ENCODE measurements around the gene S100A10.

Gene S100A10

DNA sequence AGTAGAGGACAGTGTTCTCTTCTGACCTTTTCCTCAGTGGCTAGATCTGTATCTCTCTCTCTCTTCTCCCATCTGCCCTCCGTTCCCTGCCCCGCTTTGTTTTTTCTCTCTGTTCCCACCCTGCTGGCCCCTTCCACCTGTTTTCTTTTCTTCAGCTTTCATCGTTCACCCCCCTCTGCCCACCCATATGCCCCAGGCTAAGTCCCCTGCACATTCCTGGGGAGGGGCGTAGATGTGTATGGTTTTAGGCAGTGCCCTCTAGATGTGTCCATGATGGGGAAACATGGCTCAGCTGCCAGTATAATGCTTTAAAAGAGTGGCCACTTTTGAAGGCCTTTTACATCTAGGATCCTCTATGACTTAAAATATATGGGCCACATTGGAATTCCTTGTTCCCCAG is 29.6 kb upstream of the S100A10 start:
- Mint-ChIP-seq H3K4me1 (no peaks in the 10 kb centered on the region), H3K27me3 (no peaks in the 10 kb centered on the region), H3K36me3 (ENCODE audit: low read depth) (no peaks in the 10 kb centered on the region), H3K9me3 (no peaks in the 10 kb centered on the region), H3K27ac (no peak overlapping the region), H3K4me3 (no peak overlapping the region)
- no peak for DNase-seq
- ATAC-seq, result no peak

DNA sequence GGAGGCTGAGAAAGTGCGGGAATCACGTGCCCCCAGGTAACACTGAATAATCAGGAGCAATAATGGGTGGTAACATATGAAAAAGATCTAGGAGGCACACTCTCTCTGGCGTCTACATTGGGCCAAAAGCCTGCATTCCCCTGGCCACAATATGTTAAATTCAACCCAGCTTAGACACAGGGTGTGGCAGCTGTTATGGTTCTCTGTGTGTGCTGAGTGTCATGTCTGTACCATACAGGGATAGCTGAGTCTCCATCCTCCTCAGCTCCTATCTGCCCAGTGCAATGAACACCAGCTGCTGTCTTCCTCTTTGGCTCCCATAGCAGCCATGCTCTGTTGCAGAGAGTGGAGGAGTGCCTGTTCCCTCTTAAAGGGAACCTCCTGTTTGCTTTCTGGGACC is 28.8 kb upstream of the S100A10 start:
- Mint-ChIP-seq H3K9me3 (no peaks in the 10 kb centered on the region), H3K4me1 (no peaks in the 10 kb centered on the region), H3K27ac (no peak overlapping the region), H3K4me3 (no peak overlapping the region), H3K36me3 (ENCODE audit: low read depth) (no peaks in the 10 kb centered on the region), H3K27me3 (no peaks in the 10 kb centered on the region)
- DNase-seq (no peak), ATAC-seq (no peak)

DNA sequence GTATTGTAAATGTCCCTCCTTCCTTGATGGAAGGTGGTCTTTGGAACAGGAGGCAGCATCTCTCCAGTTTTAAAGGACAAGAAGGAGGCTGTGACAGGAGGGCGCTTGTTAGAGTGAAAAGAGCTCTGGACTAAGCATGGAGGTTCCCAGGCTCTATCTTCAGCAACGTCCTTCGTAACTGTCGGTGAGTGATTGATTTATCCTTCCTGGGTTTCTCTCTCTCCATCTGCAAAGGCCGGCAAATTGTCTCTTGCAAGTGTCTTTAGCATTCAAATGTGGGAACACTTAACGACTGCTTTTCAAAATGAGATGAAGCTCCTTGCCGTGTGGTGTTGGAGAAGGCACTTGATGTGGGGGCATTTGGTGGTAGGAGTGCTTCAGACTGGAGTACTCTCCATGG is 27.9 kb upstream of the S100A10 start:
- Mint-ChIP-seq H3K4me3 (no peak overlapping the region), H3K9me3 (no peaks in the 10 kb centered on the region), H3K27me3 (no peaks in the 10 kb centered on the region), H3K36me3 (ENCODE audit: low read depth) (no peaks in the 10 kb centered on the region), H3K4me1 (no peaks in the 10 kb centered on the region), H3K27ac (no peak overlapping the region)
- no peak for ATAC-seq
- DNase-seq, result no peak

DNA sequence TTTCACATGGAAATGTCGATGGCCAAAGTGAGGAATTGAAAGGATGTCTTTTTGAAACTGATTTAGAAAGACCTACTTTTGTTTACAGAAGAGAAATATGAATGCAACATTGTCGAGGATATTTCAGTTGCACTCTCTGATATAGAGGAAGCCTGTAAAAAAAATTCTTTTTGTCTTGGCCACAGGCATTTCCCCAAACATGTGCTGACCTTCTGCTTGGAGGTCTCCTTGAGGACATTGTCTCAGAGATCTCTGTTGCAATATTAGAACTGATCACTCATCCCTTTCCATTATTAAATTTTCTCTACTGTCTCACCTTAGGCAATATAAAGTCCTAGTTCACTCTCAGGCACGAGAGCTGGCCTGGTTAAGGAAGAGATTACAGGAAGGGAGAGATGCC is 27.2 kb upstream of the S100A10 start:
- ATAC-seq, result no peak
- no peaks in the 10 kb centered on the region for H3K36me3 Mint-ChIP-seq (ENCODE audit: low read depth)

DNA sequence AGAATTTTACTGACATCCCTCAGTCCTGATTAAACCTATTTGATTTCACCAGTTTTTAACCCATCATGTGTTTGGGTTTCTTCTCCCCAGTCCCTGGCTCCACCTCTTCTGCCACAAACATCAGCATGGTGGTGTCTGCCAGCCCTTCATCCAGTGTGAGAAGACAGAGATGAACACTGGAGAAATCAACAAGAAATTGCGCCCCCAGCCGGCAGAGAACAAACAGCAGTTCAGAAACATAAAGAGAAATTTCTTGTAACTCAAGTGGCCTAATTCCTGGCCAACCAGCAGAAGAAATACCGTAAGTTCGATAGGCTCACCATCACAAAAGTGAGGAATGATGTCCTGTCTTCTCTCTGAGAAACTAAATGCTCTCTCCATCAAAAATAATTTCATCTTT is 24.9 kb upstream of the S100A10 start:
- DNase-seq (peak; percentile 42), ATAC-seq (no peak)
- H3K27me3 Mint-ChIP-seq, result peaks cover 3% of the 10 kb centered on the region
- H3K9me3 Mint-ChIP-seq, result no peaks in the 10 kb centered on the region
- no peaks in the 10 kb centered on the region for H3K36me3 Mint-ChIP-seq (ENCODE audit: low read depth)
- no peak overlapping the region for H3K27ac Mint-ChIP-seq
- H3K4me3 Mint-ChIP-seq, result no peak overlapping the region
- no peaks in the 10 kb centered on the region for H3K4me1 Mint-ChIP-seq

More for the DNA sequence above, 27.2 kb upstream of the S100A10 start:
- DNase-seq, result no peak
- Mint-ChIP-seq H3K4me1 (no peaks in the 10 kb centered on the region), H3K27ac (no peak overlapping the region), H3K4me3 (no peak overlapping the region), H3K9me3 (no peaks in the 10 kb centered on the region), H3K27me3 (no peaks in the 10 kb centered on the region)

DNA sequence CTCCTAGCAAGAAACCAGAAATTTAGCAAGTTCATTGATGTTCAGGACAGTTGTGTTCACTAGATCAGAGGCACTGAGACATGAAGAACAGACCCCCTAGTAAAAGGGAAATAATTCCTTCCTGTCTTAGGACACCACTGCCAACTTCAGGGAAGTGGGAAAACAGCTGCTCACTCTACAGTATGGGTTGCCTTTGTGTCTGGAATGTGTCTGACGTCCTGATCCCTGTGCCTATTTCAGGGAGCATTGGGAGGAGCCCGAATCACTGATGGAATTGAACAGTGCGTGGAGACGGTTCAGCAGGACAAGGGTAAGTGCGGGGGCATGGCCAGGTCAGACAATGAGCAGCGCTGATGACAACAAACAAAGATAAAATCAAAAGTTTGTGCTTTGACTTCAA is 22.1 kb upstream of the S100A10 start:
- Mint-ChIP-seq H3K9me3 (no peaks in the 10 kb centered on the region), H3K27me3 (peaks cover 5% of the 10 kb centered on the region), H3K27ac (no peak overlapping the region), H3K36me3 (ENCODE audit: low read depth) (no peaks in the 10 kb centered on the region), H3K4me3 (no peak overlapping the region), H3K4me1 (no peaks in the 10 kb centered on the region)
- ATAC-seq (no peak), DNase-seq (no peak)

DNA sequence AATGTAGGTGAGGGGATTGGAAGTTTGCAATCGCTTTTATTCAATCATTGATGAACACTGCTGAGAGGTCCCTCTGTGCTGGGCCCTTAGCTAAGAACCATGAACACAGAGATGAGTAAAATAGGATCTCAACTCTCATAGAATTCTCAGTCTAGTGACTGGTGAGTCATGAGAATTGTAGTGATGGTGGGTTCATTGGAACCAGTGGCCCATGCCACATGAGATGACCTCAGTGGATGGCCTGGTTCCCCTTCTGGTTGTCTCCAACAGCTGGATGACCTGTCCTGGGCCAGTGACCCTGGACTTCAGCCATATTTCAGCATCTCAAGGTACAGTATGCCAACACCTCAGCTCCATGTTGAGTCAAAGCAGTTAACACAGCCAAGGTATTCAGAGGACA is 21.3 kb upstream of the S100A10 start:
- Mint-ChIP-seq H3K4me3 (no peak overlapping the region), H3K4me1 (no peaks in the 10 kb centered on the region), H3K27ac (no peak overlapping the region), H3K9me3 (no peaks in the 10 kb centered on the region), H3K36me3 (ENCODE audit: low read depth) (no peaks in the 10 kb centered on the region), H3K27me3 (peaks cover 5% of the 10 kb centered on the region)
- ATAC-seq (no peak), DNase-seq (no peak)

DNA sequence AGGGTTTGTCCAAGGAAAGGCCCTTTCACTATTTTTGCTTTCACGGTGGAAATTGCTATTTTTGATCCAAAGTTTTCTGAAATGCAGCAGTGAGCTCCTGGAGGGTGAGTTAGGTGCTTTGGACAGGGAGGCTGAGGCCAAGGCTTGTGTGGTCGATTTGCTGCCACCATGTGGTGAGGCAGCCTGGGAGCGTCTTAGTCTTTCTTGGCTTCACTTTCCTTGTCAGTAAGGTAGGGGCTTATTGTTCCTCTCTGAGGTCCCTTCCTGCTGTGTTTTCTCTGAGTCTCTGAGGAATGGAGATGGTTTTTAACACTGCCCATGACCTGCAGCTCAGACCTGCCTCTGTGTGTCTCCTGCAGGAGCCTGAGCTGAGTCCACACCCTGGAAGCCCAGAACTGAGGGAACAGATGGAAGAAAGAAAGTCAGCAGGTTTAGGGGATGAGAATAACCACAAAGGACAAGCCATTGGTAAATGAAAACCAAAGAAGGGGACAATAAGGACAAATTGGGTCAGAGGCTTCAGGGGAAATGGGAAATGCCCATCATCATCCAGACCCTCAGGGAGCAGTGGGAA is 20.1 kb upstream of the S100A10 start:
- H3K4me3 Mint-ChIP-seq, result no peak overlapping the region
- no peaks in the 10 kb centered on the region for H3K36me3 Mint-ChIP-seq (ENCODE audit: low read depth)
- DNase-seq (peak; percentile 45), ATAC-seq (no peak)
- H3K27me3 Mint-ChIP-seq, result peaks cover 9% of the 10 kb centered on the region
- H3K27ac Mint-ChIP-seq, result no peak overlapping the region
- no peaks in the 10 kb centered on the region for H3K4me1 Mint-ChIP-seq
- H3K9me3 Mint-ChIP-seq, result no peaks in the 10 kb centered on the region

DNA sequence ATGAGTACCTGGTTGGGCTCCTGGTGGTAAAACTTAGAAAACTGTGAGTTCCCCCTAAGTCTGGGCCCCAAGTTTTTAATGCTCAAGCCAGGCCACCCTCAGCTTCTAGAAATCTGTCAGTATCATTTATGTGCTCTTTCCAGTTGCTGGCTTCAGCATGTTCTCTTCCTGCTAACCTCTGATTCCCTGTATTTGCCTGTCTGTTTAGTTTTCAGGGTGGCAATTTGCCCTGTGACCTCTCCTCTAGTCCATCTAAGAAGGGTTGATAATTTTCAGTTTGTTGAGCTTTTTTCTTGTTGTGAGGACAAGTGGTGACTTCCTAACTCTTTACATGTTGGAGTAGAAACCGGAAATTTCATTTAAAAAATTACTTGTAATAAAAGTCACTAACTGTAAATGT is 16.0 kb upstream of the S100A10 start:
- ATAC-seq, result no peak
- no peak overlapping the region for H3K27ac Mint-ChIP-seq
- peaks cover 7% of the 10 kb centered on the region for H3K4me1 Mint-ChIP-seq
- no peak for DNase-seq
- H3K4me3 Mint-ChIP-seq, result no peak overlapping the region
- H3K27me3 Mint-ChIP-seq, result peaks cover 13% of the 10 kb centered on the region
- H3K9me3 Mint-ChIP-seq, result no peaks in the 10 kb centered on the region
- H3K36me3 Mint-ChIP-seq (ENCODE audit: low read depth), result no peaks in the 10 kb centered on the region

DNA sequence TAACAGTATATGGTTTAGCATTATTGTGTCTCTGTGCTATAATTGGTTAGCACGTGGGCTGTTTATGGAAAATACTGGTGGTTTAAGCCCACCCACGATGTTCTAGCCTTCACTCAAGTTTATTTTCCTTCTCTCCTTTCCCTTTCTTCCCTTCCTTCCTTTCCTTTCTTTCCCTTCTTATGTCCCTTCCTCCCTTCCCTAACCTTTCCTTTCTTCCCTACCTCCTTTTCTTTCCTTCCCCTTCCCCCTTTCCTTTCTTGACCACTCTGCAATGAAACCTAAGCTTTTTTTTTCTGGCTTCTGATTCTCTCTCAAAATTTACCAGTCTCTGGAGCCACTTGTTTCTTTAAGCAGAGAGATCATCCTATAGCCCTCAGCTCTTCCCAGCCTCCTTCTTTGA is 13.4 kb upstream of the S100A10 start:
- Mint-ChIP-seq H3K36me3 (ENCODE audit: low read depth) (no peaks in the 10 kb centered on the region), H3K27ac (no peak overlapping the region), H3K4me3 (no peak overlapping the region), H3K27me3 (peaks cover 15% of the 10 kb centered on the region), H3K9me3 (no peaks in the 10 kb centered on the region), H3K4me1 (peaks cover 7% of the 10 kb centered on the region)
- DNase-seq, result no peak
- ATAC-seq, result no peak

DNA sequence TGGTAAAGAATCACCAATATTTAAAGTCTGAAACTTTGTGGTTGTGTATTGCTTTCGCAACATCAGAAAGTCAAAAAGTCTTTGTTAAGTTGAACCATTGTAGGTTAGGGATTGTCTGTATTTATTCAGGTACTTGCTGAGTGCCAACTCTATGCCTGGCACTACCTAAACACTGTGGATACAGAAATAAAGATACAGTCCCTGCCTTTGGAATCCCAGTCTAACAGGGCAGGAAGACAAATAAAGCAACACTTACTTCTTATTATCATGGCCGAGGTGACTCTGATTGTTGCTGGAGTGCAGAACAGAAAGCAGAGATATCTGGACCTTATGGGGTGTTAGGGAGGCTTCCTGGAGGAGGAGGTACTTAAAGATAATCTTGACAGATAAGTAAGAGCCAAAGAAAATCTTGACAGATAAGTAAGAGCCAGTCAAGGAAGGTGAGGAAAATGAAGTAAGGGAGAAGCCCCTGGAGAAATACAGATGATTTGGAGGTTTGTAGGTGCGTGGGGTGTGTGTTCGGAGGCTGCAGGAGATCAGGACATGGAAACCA is 11.8 kb upstream of the S100A10 start:
- no peak for DNase-seq
- Mint-ChIP-seq H3K4me1 (peaks cover 12% of the 10 kb centered on the region), H3K4me3 (no peak overlapping the region), H3K36me3 (ENCODE audit: low read depth) (no peaks in the 10 kb centered on the region), H3K27me3 (peaks cover 15% of the 10 kb centered on the region), H3K27ac (no peak overlapping the region), H3K9me3 (no peaks in the 10 kb centered on the region)
- no peak for ATAC-seq

DNA sequence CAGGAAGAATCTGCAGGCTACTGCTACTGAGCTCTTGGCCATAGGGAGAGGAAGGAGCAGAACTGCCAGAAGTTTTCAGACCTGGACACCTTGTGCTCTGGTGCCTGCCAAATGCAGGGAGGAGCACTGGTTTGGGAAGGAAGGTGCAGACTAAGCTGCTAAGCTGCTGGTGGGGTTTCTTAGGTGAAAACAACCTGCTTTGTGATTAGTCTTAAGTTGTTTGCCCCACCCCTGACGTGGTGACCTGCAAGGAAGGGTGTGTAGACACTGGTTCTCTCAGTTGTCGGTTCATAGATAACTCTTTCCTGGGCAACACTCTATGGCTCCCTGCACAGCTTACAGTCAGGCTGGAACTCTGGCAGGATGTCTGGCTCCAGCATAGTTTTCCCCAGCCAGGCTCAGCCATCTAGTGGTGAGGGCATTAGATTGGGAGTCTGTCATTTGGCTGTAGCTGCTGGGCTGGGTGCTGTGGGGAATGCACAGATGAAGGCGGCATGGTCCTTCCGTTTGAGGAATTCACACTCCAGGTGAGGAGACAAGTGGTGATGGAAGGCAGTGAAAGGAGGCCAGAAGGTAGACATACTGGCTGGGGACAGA is 10.3 kb upstream of the S100A10 start:
- H3K9me3 Mint-ChIP-seq, result no peaks in the 10 kb centered on the region
- peaks cover 12% of the 10 kb centered on the region for H3K27me3 Mint-ChIP-seq
- no peak for ATAC-seq
- peaks cover 12% of the 10 kb centered on the region for H3K4me1 Mint-ChIP-seq
- no peak overlapping the region for H3K4me3 Mint-ChIP-seq
- no peak for DNase-seq
- H3K36me3 Mint-ChIP-seq (ENCODE audit: low read depth), result no peaks in the 10 kb centered on the region
- H3K27ac Mint-ChIP-seq, result no peak overlapping the region

DNA sequence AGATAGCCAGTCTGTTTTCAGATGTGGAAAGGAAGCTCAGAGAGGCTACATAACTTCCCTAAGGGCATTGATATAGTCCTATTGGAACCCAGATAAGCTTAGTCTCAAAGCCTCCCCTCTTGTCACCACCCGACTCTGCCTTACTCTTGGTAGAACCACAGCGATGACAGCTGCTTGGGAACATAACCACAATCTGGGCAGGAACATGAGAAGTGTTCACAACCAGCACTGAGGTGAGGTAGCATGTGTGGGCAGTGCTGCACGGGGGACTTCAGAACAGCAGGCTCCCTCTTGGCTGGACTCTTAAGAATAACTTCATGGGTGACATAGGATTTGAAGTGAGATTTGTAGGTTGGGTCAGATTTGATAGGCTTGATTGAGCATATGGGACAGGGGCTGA is 9.3 kb upstream of the S100A10 start:
- ATAC-seq (no peak), DNase-seq (no peak)
- Mint-ChIP-seq H3K27me3 (peaks cover 12% of the 10 kb centered on the region), H3K4me3 (no peak overlapping the region), H3K27ac (no peak overlapping the region), H3K4me1 (peaks cover 12% of the 10 kb centered on the region), H3K9me3 (no peaks in the 10 kb centered on the region), H3K36me3 (ENCODE audit: low read depth) (no peaks in the 10 kb centered on the region)

DNA sequence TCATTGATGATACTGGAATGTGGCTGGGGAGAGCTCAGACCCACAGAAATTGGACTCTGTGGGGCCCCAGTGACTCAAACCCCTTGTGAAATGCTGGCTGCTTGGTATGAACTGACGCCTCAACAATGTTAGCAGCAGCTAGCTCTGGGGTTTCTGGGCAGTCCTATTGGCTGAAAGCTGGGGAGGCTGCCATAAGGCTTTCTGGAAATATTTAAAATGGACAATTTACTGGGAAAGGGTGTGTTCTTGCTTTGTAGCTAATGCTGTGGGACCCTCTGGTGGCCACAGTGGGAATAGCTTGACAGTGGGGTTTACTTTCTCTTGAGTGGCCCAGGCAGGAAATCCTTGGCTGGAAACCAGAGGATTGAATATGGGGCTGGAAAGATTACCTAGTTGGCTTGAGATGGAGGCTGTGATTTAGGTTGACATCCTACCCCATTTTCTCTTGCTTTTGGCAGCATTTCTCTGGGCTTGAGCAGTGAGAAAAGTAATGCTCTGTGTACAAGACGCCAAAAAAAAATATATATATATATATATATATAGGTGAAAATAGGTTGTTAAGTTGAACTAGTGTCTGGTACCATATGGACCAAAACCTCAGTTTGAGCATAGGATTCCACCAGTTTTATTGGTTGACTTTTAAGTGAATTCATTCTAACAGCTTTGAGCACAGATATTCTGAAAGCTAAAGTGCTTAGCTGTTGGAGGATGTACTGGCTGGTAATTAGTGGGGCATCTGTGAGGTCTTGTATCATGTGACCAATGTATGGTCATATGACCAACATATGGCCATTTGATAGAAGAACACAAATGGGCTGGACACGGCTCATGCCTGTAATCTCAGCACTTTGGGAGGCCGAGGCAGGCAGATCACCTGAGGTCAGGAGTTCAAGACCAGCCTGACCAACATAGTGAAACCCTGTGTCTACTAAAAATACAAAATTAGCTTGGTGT is 8.2 kb upstream of the S100A10 start:
- Mint-ChIP-seq H3K27me3 (peaks cover 9% of the 10 kb centered on the region), H3K9me3 (no peaks in the 10 kb centered on the region), H3K4me3 (no peak overlapping the region), H3K27ac (no peak overlapping the region), H3K36me3 (ENCODE audit: low read depth) (no peaks in the 10 kb centered on the region), H3K4me1 (peaks cover 8% of the 10 kb centered on the region)
- DNase-seq, result peak; percentile 75
- ATAC-seq, result peak; percentile 46

All from activated naive CD8-positive, alpha-beta T cell treated with anti-CD3 and anti-CD28 coated beads, Interleukin-2, amount 50 U/mL, for 24 hours (primary cell).